GM19238 (cell line): ENCODE measurements around the gene AP3B1.

Experiments
- DNase-seq: peaks from one replicate; pipeline ENCODE4 v3.0.0; 2011; ENCODE audit warnings: low spot score; ENCODE audit not compliant: insufficient read length

Gene AP3B1, protein sequence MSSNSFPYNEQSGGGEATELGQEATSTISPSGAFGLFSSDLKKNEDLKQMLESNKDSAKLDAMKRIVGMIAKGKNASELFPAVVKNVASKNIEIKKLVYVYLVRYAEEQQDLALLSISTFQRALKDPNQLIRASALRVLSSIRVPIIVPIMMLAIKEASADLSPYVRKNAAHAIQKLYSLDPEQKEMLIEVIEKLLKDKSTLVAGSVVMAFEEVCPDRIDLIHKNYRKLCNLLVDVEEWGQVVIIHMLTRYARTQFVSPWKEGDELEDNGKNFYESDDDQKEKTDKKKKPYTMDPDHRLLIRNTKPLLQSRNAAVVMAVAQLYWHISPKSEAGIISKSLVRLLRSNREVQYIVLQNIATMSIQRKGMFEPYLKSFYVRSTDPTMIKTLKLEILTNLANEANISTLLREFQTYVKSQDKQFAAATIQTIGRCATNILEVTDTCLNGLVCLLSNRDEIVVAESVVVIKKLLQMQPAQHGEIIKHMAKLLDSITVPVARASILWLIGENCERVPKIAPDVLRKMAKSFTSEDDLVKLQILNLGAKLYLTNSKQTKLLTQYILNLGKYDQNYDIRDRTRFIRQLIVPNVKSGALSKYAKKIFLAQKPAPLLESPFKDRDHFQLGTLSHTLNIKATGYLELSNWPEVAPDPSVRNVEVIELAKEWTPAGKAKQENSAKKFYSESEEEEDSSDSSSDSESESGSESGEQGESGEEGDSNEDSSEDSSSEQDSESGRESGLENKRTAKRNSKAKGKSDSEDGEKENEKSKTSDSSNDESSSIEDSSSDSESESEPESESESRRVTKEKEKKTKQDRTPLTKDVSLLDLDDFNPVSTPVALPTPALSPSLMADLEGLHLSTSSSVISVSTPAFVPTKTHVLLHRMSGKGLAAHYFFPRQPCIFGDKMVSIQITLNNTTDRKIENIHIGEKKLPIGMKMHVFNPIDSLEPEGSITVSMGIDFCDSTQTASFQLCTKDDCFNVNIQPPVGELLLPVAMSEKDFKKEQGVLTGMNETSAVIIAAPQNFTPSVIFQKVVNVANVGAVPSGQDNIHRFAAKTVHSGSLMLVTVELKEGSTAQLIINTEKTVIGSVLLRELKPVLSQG

DNA sequence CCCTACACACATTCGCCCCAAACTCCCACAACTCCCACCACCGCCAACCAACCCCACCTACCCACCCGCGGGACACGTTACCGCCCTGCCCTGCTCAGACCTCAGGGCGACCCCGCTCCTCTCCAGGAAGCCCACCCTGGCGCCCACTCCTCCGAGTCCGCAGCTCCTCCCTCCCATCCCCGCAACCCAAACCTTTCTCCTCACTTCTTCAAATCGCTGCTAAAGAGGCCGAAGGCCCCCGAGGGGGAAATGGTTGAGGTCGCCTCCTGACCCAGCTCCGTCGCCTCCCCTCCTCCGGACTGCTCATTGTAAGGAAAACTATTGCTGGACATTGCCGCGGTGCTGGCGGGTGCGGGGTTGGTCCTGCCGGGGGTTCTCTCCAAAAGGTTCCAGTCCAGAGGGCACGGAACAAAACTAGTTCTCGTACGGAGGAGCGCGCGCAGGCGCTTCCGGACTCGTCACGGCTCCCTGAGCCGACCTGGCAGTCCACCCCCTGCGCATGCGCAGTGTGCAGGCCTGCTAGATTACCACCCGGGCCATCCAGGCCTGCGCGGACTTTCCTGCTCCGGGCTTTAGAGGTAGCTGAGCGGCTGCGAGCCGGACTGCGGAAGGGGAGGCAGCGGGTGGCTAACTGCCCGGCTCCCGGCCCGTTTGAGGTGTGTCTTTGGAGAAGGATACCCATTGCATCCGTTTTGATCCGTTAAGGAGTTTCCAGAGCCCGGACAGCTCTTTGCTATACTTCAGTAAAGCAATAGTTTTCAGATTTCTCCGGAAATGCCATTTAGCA, at the start of gene AP3B1:
Gene AP3B1, minus strand, starts transcription at position 451 of the 787 bp plus-strand sequence. Its CDS starts 119 bp downstream, at position 332.
- peak; percentile 88 for DNase-seq

DNA sequence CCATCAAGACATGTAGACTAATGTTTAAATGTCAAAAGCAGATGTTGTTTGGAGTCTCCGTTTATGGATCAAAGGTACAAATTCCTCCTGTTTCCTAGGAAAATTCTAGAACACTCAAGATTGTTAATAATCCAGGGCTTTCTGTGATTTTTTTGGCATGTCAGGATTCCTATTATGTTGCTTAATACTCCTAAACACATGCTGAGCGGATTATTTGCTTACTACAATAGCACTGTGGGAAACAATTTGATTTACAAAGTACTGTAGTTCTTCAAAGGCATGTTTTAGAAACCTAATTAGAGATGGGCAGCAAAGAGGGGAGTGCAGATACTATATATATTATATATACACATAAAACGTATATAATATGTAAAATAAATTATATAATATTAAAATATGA, 46.9 kb upstream of the AP3B1 start:
- DNase-seq, result no peak

DNA sequence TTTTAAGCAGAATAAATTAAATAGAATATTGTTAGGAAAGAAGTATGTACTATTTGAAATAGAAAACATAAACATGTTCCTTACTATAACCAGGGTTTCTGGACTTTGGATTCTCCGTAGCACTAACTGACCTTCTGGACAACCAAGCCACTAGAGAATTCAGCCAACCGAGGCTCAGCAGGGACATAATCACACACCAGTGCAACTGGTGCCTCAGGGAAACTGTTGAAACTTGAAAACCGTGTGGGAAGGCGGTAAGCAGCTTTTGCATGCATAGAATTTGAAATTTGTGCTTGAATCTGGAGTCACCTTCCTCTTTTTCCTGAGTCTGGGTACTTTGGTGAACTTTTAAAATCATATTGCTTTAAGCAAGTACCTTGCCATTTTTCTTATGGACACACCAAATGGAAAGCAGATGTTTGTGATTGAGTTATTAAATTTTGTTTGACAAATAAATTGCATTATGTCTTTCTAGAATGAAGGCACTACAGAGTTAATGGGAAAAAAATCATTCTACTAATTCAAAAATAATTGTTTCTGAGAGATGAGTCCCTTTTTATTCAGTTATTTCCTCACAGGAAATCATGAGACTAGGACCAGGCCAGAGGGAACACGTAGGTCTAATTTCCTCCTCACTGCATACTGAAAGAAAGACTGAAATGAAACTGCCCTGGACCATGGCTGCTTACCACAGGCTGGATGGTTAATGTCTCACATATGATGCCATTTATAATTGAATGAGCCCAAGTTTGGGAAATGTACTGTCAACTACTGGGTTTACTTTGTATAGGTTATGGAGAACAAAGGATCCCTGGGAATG, 45.3 kb upstream of the AP3B1 start:
- no peak for DNase-seq

DNA sequence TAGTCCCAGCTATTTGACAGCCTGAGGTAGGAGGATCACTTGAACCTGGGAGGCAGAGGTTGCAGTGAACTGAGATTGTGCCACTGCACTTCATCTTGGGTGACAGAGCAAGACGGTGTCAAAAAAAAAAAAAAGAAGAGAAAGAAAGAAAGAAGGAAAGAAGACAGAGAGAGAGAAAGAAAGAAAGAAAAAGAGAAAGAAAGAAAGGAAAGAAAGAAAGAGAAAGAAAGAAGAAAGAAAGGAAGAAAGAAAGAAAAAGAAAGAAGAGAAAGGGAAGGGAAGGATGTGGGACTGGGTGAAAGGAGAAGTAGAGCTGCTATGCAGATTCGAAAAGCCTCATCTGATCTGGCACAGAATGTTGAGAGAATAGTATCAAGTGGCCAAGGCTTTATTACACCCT, 42.2 kb upstream of the AP3B1 start:
- DNase-seq, result no peak

DNA sequence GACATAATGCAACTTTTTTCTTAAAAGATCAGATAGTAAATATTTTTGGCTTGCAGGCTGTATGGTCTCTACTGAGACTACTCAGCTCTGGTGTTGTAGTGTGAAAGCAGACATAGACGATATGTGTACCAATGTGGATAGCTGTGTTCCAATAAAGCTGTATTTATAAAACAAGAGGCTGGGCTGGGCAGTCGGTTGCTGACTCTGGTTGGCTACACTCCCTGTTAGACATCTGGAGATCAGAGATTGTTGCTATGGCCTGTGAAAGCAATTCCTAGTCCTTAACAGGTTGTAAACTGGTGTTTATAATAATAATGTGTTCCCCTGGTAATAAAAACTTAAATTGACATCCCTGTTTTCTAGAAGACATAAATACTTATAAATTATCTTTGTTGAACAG, 41.5 kb upstream of the AP3B1 start:
- DNase-seq, result no peak

DNA sequence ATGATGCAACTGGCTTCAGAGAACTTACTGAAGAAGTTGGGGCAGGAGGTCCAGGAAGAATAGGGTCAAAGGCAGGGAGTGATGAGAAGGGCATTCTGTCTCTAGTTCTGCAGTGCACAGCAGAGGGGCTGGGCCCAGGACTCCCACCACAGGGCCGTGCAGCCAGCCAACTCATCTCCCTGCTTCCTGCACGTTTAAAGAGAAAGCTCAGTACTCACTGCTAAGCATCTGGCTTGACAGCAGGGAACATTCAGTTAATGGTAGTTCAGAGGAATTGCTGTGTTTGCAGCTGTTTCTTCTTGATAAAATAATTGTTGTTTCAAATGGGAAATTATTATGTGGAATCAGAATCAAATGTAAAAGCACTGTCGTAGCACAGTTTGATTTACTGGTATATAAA, 40.3 kb upstream of the AP3B1 start:
- DNase-seq, result no peak

DNA sequence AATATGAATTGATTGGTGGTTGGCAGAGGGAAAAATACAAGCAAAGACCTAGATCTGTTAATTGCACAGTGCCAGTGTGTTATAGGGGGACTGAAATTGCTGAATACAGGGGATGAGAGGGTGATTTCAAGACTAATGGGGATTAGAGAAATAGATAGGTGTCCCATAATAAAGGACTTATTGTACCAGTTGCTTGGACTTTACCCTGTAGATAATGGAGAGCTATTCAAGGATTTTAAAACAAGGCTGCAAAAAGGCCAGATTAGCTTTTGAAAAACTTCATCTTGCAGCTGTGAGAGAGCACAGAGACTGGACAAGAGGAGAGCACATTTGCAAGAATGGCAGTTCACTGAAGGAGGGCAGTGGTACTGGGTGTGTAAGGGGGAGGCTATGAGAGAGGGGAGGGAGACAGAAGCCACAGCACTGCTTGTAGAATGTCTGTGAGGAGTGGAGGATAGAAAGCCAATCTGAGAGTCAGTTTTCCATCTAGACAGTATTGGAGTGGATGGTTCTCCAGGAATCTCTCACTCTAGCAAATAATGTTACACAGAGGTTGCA, 37.1 kb upstream of the AP3B1 start:
- DNase-seq, result no peak

DNA sequence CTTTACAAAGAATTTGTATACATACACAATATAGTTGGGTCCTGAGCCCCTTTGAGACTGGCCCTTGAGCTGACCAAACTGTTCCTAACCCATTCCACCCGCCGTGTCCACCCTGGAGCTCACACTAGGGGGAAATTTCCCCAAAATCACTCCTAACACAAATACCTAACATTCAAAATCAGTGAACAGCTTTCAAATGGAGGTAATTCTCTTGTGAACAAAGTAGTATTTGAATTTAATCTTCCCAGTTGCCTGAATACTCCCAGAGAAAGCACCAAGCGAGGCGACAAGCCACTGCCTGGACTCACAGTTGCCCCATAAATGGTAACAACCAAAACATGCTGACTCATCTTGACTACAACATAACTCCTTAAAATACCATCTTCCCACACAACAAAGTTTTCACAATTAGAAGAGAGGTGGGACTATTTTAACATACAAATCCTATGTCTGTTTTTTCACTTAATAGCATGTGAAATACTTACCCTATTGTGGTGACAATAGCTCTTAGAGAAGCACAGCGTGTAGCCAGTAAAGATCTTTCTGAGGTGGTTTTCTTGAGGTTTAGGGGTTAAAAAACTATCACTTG, 34.2 kb upstream of the AP3B1 start:
- DNase-seq, result no peak

DNA sequence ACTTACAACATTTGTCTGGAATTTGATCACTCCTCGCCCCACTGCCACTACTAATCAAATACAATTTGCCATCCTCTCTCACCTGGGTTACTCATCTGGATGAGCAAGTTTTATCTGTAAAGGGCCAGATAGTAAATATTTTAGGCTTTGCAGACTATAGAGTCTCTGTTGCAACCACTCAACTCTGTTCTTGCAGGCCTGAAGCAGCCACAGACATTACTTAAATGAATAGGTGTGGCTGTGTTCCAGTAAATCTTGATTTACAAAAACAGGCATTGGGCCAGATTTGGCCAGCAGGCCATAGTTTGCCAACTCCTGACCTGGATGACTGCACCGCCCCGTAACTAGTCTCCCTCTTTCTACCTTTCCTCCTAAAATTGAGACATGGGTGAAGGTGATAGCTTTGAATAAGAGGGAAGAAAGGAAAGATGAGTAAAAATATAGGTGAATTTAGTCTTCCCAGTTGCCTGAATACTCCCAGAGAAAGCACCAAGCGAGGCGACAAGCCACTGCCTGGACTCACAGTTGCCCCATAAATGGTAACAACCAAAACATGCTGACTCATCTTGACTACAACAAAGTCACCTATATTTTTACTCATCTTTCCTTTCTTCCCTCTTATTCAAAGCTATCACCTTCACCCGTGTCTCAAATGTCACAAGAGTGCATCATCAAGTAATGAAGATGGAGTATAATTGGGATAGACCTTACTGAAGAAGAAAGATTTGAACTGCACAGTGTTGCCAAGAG, 33.4 kb upstream of the AP3B1 start:
- no peak for DNase-seq

DNA sequence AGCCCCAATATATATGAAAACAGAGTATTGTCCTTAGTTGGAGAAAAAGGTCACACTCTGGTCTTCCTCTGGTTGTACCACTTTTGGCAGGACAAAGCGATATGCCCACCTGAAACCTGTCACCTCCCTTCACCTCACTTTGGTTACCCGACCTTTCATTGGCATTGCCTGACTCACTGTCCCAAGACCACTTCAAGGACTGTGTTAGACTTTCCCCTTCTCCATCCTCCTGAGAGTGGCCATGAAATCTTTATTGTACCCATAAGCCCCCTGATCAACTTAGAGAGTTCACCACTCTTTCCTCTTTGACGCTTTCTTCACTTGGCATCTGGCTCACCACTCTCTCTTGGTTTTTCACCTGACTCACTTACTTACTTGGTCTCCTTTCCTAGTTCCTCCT, 32.4 kb upstream of the AP3B1 start:
- DNase-seq, result no peak

DNA sequence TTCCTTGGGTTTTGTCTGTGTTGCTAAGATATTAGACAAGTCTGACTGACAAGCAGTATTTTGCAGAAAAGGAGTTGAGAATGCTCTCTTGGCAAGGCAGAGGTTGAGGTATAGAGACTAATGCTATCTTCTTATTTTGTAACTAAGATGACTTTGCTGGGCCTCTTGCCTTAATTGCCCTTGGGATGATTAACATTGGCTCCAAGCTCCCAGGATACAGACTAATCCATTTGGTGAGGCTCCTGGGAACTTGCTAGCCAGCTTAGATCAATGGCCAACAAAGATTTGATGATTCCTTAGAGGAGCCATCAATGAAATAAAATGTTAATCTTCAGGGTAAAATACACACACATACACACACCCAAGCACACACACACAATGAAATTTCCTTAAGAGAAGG, 28.7 kb upstream of the AP3B1 start:
- no peak for DNase-seq

DNA sequence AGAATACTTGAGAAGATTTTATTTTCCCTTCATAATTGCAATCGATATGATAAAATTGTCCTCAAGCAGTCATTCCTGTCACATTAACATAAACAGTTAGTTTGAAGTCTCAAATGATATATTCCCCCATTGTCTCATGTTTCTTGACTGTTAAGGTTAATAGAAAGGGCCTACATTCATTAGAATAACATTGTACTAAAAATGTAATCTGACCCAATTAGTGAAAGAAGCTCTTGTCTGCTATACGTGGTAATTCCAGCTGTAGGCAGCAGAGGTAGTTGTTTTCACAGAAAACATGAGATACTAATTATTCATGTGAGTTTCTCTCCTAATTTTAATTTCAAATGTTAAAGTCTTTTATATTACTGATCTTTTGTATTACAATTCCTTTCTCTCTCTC, 25.9 kb upstream of the AP3B1 start:
- DNase-seq, result no peak

DNA sequence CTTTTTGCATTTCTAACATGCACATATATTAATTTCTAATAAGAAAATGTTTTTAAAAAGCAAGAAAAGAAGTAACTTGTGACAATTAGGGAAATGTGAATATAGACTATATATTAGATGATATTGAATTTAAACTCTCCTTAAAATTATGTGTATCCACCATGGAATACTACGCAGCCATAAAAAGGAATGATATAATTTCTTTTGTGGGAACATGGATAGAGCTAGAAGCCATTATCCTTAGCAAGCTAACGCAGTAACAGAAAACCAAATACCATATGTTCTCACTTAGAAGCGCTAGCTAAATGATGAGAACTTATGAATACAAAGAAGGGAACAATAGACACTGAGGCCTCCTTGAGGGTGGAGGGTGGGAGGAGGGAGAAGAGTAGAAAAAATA, 23.8 kb upstream of the AP3B1 start:
- no peak for DNase-seq

DNA sequence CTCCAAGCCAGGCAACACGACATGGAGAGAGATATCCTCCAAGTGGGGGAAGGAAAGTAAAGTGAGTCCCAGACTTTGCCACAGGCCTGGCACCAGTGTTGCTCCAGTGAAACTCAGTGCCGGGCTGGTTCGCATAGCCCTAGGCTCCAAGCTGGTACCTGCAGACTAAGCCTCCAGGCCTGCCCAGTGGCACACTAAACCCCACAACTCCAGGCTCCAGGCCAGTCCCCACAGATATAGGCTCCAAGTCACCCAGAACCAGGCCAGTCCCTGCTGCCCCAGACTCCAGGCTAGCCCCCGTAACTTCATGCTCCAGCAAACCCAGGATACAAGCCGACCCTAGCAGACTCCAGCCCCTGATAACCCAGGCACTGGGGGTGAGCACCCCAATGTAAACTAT, 23.0 kb upstream of the AP3B1 start:
- DNase-seq, result no peak

DNA sequence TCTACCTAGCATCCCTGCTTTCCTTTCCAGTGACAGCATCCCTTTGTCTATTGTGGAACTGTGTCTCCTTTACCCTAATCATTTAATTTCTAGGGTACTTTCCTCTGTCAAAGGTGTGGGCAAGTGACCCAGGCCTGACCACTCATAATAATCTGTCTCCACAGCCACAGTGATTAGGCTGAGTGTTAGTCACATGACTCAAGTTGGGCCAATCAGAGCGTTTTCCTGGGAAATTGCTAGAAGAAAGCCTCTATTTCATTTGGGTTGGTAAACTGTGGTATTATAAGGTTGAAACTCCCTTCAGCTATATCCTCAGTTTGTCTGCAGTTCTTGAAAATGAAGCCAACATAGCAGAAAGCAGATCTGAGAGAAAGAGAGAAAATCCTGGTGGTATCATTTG, 14.2 kb upstream of the AP3B1 start:
- no peak for DNase-seq

DNA sequence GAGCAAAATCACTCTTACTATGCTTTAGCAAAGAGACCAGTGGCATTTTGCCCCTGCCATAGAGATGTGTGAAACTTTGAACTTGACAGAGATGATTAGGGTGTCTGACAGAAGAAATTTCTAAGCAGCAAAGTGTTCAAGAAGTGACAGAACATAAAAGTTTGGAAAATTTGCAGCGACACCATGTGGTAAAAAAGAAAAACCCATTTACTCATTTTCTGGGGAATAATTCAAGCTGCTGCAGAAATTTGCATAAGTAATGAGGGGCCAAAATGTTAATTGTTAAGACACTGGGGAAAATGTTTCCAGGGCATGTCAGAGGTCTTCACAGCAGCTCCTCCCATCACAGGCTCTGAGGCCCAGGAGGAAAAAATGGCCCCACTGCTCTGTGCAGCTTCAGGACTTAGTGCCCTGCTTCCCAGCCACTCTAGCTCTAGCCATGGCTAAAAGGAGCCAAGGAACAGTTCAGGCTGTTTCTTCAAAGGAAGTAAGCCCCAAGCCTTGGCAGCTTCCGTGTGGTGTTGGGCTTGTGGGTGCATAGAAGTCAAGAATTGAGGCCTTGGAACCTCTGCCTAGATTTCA, 6.1 kb upstream of the AP3B1 start:
- DNase-seq, result no peak

DNA sequence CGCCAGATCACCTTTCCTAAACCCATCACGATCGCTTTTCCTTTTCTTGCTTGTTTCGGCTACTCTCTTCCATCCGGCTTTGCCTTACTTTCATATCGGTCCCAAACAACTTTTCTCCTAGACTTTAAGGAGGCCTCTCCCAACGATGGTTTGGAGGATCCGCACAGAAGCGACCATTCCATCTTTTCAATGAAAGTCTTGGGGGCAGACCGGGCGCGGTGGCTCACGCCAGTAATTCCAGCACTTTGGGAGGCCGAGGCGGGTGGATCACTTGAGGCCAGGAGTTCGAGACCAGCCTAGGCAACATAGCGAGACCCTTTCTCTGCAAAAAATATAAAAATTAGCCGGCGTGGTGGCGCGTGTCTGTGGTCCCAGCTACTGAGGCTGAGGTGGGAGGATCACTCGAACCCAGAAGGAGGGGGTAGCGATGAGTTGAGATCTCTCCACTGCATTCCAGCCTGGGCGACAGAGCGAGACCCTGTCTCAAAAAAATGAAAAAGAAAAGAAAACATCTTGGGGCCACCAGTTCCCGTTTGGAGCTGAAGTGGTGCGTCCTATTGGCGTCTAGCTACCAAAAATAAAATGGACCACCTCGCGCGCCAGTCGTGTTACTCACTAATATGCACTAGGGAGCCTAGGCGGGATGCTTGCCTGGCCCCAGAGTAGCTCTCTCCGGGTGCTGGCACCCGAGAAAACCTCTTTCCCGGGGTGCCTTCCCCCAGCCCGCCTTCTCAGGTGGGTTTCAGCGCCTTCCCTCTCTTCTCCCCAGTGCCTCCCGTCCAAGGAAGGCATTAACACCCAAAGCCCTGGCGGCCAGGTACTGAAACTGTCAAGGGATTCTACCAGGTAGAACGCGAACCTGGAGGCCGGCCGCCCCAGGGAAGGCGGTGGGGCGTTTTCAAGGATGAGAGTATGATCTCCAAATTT, 800 bp upstream of the AP3B1 start:
- peak; percentile 21 for DNase-seq

DNA sequence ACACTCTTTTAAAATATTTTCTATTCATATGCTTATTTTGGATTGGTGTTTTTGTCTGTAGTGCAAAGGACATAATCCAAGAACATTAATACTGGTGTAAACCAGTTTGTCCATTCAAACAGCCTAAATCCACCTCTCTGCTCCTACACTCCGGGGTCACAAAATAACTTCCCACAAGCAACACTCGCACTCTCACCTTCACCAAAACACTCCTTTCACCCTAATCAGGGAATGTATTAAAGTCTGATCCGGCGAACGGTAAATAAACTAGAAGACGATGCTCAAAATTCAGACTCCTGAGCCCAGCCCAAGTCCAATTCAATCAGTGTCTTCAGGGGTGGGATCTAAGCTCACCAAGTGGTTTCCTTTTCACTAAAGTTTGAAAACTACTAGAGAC, 649 bp downstream of the AP3B1 start:
- no peak for DNase-seq
